Type B pancreatic cell (in vitro differentiated cells): ENCODE results near the gene ITPKC. TPM values are rescaled to one million over a fixed set of nuclear protein-coding genes. Genes with fewer than 3 reads are reported as not detected.
"Not testable (repeated sequence)": the region's sequence is repeated elsewhere in the genome, so short reads cannot be mapped to it uniquely, and the experiment has no call there.

Experiments
- DNase-seq: peaks from one replicate; pipeline ENCODE4 v3.0.0; 2021; ENCODE audit warnings: mixed read lengths; ENCODE audit not compliant: unreplicated experiment; ENCODE audit errors: extremely low spot score
- H3K27ac Mint-ChIP-seq: 2 replicates; pipeline ENCODE4 v1.8.0; 2021; ENCODE audit warnings: mild to moderate bottlenecking, mixed read lengths
- H3K27me3 Mint-ChIP-seq: 2 replicates; pipeline ENCODE4 v1.8.0; 2021; ENCODE audit warnings: mixed read lengths
- H3K36me3 Mint-ChIP-seq: 2 replicates; pipeline ENCODE4 v1.8.0; 2021; ENCODE audit warnings: mixed read lengths
- H3K4me1 Mint-ChIP-seq: one replicate; pipeline ENCODE4 v1.8.0; 2021; ENCODE audit warnings: mixed read lengths; ENCODE audit not compliant: unreplicated experiment
- H3K4me3 Mint-ChIP-seq: 2 replicates; pipeline ENCODE4 v1.8.0; 2021; ENCODE audit warnings: mild to moderate bottlenecking, mixed read lengths
- H3K9me3 Mint-ChIP-seq: 2 replicates; pipeline ENCODE4 v1.8.0; 2021; ENCODE audit warnings: mixed read lengths
- CTCF ChIP-seq: fragments of 200-600 bp; sonication (generic); conservative IDR thresholded peaks from 2 replicates; pipeline ENCODE4 v1.5.0; 2021; ENCODE audit warnings: antibody characterized with exemption, mild to moderate bottlenecking
- total RNA-seq: library from RNA; stranded (reverse); gene quantifications from 2 replicates; pipeline ENCODE4 v1.2.1, GENCODE V29; 2021; ENCODE audit warnings: low replicate concordance

ITPKC gene
- total RNA-seq, 1 donor from 2014 or later, result 22.4 TPM

- H3K4me3 Mint-ChIP-seq, result no peak overlapping the region
- no peaks in the 10 kb centered on the region for H3K27me3 Mint-ChIP-seq
- no peak for DNase-seq
Measured at GRCh38 chr19:40768869-40769268, 52.0 kb downstream of the ITPKC start.

GRCh38 chr19:40771101-40771862 lies 54.4 kb downstream of the ITPKC start:
- not testable (repeated sequence) for H3K4me1 Mint-ChIP-seq, H3K9me3 Mint-ChIP-seq, H3K27me3 Mint-ChIP-seq, DNase-seq, H3K4me3 Mint-ChIP-seq
- Mint-ChIP-seq H3K27ac (peak overlapping the region; percentile 35), H3K36me3 (peaks cover 20% of the 10 kb centered on the region)

More at GRCh38 chr19:40768869-40769268, 52.0 kb downstream of the ITPKC start:
- Mint-ChIP-seq H3K4me1 (no peaks in the 10 kb centered on the region), H3K9me3 (peaks cover 5% of the 10 kb centered on the region), H3K27ac (no peak overlapping the region), H3K36me3 (peaks cover 27% of the 10 kb centered on the region)
- no peak for TF ChIP-seq CTCF

GRCh38 chr19:40774916-40775631 lies 58.2 kb downstream of the ITPKC start, which contains the start of gene MIA:
MIA (plus strand) TSS chr19:40775521; CDS start chr19:40775543, 22 bp downstream.
- Mint-ChIP-seq H3K9me3 (peaks cover 5% of the 10 kb centered on the region), H3K4me3 (no peak within 1 kb of the TSS), H3K27me3 (no peaks in the 10 kb centered on the region), H3K27ac (peak within 1 kb of the TSS; percentile 100), H3K36me3 (peaks cover 14% of the 10 kb centered on the region), H3K4me1 (peaks cover 17% of the 10 kb centered on the region)
- DNase-seq, result no peak
- TF ChIP-seq CTCF, result no peak

GRCh38 chr19:40775632-40776022 lies 58.7 kb downstream of the ITPKC start:
- Mint-ChIP-seq H3K27me3 (no peaks in the 10 kb centered on the region), H3K4me3 (no peak overlapping the region), H3K27ac (peak overlapping the region; percentile 54), H3K36me3 (peaks cover 11% of the 10 kb centered on the region), H3K4me1 (peaks cover 17% of the 10 kb centered on the region), H3K9me3 (peaks cover 5% of the 10 kb centered on the region)
- no peak for DNase-seq
- no peak for TF ChIP-seq CTCF

GRCh38 chr19:40776364-40776763 lies 59.5 kb downstream of the ITPKC start:
- TF ChIP-seq CTCF, result no peak
- no peak for DNase-seq
- Mint-ChIP-seq H3K27me3 (no peaks in the 10 kb centered on the region), H3K4me3 (peak overlapping the region; percentile 89), H3K27ac (peak overlapping the region; percentile 100), H3K9me3 (no peaks in the 10 kb centered on the region), H3K4me1 (peaks cover 17% of the 10 kb centered on the region), H3K36me3 (peaks cover 4% of the 10 kb centered on the region)
